ENCODE measurements around the gene ZNF267.
"Not testable (repeated sequence)": the region's sequence is repeated elsewhere in the genome, so short reads cannot be mapped to it uniquely, and the experiment has no call there.

Gene ZNF267

DNA sequence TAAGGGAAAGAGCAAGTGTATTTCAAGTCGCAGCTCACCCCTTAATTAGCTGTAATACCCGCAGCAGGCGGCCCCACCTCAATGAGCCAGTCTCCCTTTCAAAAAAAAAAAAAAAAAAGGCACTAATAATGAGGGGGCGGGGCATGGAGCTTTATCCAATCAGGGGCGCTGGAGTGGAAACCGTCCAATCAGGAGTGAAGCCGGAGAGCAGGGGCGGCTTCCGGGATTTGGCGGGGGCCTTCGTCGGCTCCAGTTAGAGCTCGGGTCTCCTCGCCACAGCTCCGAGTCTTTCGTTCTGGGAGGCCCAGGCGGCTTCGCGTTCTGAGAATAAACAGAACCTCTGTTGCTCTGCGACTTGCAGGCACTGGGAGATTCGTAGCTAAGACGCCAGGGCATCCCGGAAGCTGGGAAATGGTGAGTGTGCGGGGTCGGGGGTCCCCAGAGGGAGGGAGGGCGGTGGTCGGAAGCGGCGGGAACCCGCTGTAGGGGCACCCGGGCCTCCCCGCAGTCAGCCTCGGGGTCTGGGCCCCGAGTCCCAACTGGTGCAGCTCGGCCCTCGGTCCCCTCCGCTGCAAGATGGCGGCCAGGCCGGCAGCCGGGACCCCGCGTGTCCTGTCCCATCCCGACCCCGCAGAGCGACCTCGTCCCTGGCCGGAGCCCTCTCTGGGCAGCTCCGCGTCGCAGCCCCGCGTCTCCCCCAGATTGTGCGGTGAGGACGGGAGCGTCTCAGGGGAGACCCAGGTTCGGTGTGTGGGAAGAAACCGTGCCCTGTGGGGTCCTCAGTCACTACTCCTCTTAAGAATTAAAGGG, at the start of gene ZNF267:
TSS of gene ZNF267 (plus strand) at position 252 of the 810 bp plus-strand sequence. CDS start at position 412, 160 bp downstream.
- FAIRE-seq: peak; percentile 83

DNA sequence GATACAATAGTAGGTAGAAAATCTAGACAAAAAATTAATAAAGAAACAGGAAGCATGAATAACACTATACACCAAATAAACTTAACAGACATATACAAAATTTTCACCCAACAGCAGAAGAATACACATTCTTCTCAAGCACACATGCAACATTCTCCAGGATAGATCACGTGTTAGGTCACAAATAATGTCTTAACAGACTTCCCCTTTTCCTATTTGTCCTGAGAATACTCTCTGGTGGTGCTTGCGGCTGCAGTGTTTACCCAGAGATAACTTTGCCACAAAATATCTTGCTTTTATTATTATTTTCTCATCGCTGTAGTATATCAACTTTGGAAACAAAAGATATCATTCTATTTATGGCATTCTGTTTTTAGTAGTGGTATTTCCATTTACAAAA, 40.6 kb upstream of the ZNF267 start:
- no peak for FAIRE-seq

DNA sequence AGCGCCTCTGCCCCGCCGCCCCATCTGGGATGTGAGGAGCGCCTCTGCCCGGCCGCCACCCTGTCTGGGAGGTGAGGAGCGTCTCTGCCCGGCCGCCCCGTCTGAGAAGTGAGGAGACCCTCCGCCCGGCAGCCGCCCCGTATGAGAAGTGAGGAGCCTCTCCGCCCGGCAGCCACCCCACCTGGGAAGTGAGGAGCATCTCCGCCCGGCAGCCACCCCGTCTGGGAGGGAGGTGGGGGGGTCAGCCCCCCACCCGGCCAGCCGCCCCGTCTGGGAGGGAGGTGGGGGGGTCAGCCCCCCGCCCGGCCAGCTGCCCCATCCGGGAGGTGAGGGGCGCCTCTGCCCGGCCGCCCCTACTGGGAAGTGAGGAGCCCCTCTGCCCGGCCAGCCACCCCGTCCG, 37.2 kb upstream of the ZNF267 start:
- not testable (repeated sequence) for FAIRE-seq

DNA sequence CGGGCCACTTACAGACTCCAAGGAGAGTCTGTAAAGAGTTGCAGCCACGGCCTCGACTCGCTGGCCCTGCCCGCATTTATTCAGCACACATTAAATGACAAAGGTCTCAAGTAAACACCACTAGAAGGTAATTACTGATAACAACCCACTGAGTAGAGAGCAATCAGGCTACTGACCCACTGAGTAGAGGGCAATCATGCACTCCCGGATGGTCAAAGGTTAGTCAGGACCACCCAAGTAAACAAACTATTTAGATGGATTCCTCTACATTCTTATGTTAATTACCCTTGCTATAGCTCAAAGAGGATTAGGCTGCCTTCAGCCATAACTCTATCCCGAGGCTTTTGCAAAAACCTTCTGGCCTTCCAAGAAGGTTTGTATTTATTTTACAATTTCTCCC, 30.7 kb upstream of the ZNF267 start:
- FAIRE-seq: no peak

DNA sequence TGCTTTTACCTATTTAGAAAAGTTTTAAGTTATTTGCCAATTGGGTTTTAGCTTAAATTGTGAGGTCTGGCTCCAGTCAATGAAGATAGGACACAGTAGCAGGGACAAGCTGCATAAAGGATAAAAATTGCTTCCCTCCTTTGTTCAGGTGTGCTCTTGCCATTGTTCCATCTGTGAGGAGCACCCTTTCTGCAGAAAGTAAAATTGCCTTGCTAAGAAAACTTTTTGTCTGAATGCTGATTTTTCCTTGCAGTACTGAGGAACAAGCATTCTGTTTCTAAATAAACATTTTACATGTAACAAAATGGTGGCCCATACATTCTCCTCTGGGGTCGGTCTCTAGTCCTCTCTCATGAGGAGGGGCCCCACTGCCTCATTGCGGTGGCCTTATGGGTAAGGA, 25.0 kb upstream of the ZNF267 start:
- FAIRE-seq: not testable (repeated sequence)

DNA sequence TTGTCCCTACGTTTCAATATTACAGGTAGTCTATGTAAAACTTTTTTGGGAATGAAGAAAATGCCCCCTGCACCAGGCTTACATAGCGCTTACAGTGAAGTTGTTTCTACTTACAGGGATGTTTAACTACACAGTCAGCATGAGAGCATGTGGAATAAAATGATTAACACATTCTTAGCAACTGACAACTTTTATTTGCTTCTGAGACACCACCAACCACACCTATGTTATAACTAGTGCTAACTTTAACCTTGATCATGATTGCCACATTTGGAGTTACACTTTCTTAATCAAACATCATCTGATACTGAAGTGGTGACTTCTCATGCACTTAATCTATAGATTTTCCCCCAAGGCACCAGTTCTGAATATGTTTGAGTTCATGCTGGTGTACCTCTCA, 20.3 kb upstream of the ZNF267 start:
- FAIRE-seq: no peak

DNA sequence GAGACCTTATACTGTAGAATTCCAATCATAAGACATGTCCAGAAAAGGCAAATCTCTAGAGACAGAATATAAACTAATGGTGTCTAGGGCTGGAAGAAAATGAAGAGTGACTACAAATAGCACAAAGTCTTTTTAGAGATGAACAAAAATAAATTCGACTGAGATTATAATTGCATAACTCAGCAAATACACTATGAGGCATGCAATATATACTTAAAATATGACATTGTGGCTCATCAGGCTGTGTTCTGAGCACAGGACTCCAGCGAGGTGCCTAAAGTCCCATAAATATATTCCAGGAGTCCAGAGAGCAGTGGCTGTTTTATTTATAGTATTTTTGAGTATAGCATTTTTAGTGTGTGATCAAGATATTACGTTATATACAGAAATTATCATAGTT, 13.1 kb upstream of the ZNF267 start:
- FAIRE-seq: no peak

DNA sequence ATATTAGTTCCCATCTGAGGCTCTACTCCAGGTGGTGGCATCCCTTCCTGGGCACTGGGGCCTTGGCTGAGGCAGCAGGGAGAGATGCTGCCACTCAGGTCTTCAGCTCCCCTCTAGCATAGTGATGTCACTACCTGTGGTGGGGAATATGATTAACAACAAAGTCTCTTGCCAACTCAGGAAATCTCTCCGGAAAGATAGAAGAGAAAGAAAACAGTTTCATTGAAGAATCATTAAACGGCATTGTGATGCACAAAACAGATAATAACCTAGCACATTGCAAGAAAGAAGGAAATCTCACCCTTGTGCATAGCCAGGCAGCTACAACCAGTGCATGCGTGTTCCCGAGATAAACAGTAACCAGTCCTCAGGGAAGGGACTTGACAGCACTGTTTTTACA, 12.2 kb upstream of the ZNF267 start:
- no peak for FAIRE-seq

DNA sequence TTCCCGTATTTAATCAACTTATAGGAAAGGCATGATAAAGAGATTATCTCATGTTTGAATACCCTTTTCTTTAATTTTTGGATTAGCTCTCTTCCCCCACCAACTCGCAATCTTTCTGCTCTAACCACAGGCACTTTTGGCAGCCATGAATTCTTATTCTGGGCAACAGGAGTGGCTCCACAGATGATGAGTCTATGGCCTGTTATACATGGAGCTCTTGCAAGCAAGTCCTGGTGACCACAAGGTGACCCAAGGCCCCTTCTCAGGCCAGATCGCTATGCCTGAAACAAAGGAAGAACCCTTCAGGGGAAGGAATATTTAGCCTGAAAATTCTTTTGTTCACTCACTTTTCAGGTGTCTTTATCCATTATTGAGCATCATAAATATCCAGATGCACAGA, 10.8 kb upstream of the ZNF267 start:
- FAIRE-seq: no peak

DNA sequence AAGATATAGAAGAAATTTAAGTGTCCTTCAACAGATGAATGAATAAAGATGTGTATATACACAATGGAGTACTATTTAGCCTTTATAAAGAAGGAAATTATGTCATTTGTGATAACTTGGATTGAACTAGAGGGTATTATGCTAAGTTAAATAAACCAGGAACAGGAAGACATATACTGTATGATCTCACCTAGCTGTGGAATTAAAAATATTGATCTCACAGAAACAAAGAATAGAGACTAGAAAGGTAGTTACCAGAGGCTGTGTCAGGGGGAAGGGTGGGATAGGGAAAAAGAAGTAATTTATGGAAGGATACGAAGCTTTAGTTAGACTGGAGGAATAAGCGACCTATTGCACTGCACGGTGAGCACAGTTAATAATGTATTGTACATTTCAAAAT, 5.4 kb upstream of the ZNF267 start:
- FAIRE-seq: no peak

DNA sequence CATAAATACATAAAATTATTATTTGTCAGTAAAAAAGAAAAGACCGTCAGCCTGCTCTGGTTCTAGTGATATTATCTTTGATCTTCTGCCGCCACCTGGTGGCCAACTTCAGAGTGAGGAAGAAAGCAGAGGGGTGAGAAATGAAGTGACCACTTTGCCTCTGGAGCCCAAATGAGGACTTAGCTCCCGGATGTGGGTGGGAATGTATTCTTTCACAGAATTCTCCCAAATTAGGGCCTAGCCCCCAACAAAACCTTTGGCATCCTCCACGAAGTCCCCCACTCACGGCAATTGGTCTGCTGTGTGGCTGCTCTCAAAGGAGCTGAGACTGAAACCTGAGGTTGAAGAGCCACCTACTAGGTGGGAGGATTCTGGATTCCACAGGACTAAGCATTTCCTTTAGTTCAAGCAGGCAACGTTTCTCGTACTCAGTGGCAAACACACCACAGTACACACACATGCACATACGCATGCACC, 4.9 kb upstream of the ZNF267 start:
- peak; percentile 94 for FAIRE-seq

DNA sequence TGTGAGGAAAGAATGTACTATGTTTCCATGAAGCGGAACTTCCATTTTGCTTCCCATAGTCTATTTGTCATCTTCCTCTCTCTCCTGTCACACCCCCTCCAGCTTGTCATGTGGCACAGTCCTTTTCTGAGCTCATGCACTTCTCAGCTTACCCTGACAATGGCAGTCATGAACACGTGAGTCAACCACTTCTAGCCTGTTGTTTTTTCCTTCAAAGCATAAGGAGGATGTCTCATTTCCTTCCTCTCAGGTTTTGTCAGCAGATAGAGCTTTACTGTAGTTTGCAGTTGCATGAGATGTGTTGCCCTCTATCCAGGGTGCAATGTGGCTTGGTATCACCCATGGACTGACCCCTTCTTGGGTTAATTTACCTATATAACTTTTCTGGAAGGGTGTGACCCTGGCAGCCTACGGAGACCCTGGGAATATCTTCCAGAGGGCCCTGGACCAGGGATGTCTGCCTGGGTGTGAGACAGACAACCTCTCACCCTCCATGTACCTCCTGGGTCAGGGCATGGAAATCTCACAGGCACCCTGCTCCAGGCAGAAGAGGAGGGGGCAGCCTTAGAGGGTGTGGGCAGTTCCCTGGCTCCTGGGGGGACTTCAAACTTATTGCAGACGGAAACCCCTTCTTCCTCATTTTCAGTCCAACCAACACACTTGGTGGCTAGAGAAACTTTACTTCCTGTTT, 4.0 kb upstream of the ZNF267 start:
- FAIRE-seq: no peak

DNA sequence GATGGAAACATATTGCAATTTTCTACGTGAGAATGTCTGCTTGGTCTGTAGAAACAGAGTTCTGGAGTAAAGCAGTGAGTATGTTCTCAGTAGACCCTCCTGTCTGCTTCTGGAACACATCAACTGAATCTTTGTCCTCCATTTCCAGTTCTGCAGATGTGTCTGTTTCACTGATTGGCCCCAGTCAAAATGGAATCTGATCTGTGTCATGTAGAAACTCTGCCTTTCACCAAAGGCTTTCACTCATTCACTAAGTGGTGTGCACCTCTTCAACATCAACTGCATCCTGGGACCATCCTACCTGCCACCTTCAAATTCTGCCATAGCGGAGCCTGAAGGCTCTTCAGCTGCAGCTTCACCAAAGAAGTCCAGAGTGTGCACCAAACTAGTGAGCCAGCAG, 2.8 kb upstream of the ZNF267 start:
- FAIRE-seq: no peak

DNA sequence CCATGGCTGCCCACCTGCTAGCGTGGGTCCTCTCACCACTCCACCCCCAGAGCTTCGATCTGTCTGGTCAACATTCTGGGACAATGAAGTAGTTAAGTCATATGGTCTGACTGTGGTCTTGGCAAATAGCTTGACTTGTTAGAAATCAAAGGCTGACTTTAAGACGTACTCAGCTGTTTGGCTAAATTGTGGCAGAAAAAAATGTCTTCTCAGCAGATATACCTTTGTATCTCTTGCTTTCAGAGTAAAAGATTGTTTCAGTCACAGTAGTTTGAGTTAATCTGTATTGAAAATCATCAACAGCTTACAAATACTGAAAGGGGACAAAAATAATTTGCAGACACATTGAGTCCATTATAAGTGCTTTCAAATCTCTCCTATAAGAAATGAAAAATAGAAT, 2.1 kb upstream of the ZNF267 start:
- FAIRE-seq: no peak

DNA sequence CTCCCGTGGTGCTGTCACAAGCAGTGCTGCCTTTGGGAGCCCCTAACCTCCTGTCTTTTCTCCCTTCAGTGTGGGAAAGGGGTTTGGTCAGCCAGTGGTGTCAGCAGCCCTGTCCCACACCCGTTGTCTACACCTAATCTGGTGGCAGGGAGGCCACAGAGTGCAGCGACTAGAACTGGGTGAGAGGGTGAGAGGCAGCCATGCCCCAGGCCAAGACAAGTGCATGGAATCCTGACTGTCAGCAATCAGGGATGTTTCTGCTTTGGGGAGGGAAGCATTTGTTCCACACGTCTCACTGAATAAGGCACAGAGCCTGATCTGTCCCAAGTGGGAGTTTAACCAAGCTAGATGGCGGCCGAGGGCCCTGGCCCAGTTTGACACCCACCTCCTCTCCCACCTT, 1.4 kb upstream of the ZNF267 start:
- FAIRE-seq: no peak

DNA sequence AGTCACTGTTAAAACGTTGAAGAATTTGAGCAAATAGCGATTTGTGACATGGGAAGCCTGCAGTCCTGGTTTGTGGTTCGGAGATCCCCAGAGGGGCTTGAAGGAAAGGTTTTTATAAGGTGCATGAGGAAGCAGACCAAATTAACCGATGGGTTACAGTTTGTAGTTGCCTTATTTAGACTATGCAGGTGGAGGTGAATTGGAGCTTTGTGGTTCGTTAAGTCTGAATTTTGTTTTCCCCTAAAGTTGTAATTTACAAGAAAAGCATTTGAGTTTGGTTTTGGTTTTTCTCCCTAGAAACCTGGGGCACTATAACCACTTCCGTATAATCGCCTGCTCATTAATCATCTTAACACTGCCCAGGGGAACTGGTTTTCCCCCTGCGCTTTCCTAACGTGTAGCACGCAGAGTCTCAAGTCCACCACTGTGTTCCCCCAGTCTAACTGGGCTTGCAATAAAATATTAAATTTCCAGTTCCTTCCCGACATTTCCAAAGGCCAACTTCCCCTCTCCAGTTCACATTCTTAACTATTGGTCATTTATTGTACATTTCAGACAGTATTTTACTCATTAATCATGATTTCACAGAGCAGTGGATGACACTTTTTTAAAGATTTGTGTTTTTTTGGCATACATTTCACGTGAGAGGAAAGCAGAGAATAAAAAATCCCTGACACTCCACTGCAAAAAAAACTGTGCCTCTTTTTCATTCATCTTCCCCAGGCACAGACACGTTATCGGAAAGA, 932 bp downstream of the ZNF267 start:
- FAIRE-seq: no peak

DNA sequence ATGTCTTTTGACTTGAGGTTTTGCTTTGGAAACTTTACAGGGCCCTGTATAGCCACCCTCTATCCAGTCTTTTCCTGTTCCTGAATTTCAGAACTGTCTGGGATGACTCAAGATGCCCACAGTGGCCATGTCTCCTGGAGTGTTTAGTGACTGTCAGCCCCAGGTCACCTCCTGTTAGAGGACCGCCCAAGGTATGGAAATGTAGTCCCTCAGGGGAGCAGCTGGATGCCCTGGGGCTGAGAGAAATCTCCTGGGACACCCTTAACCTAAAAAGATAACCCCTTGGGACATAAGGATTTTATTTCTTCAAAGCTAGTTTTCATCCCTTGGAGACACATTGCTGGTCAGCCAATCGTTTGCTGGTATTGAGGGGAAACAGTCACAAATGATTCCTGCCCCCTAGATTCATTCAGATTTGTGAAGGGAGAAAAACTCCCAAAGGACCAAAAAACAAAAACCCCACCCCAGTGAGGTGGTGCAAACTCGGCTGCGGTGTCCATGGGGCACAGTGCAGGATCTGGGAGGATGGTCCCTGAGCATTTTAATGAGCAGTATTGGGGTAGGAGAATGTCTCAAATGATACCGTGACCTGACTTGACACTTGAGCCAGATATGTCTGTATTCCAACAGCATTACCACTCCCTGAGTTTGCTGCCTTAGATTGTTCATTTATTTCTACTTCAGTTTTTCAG, 1.7 kb downstream of the ZNF267 start:
- no peak for FAIRE-seq

DNA sequence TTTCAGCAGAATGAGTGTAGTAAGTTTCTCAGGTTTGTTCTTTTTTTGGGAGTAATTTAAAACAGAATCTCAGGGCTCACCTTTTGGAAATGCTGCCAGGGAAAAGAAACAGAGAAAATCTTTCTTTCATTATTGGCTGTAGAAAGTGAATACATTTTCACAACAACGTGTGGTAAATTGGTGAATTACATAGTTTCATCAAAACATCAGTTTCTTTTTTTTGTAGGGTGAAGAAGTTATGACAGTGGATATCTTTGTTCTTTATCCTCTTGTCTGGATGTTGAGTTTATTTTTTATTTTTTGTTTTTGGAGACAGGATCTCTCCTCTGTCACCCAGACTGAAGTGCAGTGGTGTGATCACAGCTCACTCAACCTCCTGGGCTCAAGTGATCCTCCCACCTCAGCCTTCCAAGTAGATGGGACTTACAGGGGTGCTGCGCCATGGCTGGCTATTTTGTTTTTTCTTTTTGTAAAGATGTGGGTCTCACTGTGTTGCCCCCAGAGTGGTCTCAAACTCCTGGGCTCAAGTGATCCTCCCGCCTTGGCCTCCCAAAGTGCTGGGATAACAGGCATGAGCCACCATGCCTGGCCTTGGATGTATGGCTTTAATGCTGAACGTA, 2.4 kb downstream of the ZNF267 start:
- FAIRE-seq: no peak

DNA sequence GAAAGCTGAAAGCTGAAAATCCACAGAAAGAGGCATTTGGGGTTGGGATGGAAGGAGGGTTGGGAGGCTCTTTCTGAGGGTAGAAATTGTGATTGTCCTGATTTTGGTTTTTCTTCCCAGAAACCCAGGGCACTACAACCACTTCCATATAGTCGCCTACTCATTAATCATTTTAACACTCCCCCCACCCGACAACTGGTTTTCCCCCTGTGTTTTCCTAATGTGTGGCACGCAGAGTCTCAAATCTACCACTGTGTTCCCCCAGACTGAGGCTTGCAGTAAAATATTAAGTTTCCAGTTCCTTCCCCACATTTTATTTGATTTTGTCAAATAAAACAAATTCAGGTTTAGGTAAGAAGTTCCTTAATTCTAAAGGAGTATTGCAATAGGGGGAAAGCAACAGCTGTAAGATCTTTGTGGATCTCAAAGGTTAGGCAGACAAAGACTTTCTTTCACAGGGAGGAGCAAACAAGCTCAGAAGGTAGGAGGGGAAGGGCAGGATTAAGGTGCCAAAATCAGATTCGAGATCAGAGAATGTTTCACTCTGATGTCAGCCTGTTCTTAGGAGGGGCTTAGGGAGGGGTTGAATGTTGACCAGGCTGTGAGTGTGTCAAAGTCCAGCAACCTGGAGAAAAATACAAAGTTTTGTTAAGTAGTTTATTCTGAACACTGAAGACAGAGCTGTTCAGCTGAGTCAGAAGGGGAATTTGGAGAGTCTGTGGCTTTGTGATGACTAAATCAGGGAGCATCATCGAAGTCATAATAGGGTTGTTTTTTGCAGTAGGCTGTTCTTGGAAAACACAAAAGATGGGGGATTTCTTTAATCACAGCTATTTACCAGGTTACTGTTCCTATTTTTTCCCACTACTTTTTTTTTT, 3.6 kb downstream of the ZNF267 start:
- FAIRE-seq: no peak

DNA sequence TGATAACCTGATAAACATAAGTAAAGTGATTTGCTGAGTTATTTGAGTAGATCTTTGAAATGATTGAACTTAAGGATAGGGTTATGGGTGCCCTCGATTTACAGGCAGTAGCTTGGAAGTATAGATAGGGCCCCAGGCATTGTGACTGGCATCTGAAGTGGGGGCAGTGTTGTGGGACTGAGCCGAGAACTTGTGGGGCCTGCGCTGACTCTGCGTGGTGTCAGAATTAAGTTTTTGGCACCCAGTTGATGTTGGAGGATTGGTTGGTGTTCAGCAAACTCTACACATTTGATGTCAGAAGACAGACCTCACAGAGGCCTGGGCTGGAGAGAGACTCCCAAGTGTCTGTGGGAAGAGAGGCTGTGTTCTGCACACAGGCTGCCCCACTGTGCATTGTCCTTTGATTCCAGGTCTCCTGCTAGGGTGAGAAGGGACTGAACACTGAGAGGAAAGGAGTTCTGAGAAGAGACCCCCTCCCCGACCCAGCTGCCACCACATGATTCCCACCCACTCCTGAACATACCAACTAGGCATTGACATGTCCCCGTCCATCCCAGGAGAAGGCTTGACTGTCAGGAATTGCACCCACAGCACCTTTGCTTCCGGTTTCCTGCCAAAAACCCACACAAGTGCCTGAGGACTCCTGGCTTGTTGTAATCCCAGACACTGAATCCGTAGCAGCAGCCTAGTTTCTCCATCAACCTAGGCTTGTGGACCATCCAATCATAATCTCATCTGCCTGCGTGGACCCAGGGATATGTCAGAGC, 4.5 kb downstream of the ZNF267 start:
- no peak for FAIRE-seq

DNA sequence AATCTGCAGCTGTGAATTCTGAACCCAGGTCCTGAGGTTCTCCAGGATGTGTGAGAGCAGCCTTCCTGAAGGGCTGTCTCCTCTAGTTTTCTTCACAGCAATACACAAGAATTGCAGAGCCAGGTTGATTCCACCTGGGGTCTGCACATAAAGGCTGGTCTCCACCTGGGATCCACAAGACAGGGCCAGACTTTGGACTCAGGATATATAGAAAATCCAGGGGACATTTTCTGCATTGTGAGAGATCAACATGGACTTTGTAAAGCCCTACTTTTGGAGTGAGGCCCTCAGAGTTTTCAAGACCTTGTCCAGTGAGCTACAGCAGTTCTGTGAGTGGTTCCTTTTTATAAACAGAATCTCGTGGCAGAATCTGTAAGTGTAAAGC, 6.3 kb downstream of the ZNF267 start:
- FAIRE-seq: no peak

Data from A204.1 (cell line).